GM12873 (cell line): ENCODE measurements around the gene MLXIP.

Source experiments
- TF ChIP-seq, protein P1 (sequence below): IDR thresholded peaks from 2 replicates; pipeline ENCODE4 v1.5.1; 2012; ENCODE audit warnings: low read depth, mild to moderate bottlenecking, moderate library complexity, low read length, control low read depth; ENCODE audit not compliant: insufficient read depth; ENCODE audit errors: missing control alignments

Gene MLXIP

DNA sequence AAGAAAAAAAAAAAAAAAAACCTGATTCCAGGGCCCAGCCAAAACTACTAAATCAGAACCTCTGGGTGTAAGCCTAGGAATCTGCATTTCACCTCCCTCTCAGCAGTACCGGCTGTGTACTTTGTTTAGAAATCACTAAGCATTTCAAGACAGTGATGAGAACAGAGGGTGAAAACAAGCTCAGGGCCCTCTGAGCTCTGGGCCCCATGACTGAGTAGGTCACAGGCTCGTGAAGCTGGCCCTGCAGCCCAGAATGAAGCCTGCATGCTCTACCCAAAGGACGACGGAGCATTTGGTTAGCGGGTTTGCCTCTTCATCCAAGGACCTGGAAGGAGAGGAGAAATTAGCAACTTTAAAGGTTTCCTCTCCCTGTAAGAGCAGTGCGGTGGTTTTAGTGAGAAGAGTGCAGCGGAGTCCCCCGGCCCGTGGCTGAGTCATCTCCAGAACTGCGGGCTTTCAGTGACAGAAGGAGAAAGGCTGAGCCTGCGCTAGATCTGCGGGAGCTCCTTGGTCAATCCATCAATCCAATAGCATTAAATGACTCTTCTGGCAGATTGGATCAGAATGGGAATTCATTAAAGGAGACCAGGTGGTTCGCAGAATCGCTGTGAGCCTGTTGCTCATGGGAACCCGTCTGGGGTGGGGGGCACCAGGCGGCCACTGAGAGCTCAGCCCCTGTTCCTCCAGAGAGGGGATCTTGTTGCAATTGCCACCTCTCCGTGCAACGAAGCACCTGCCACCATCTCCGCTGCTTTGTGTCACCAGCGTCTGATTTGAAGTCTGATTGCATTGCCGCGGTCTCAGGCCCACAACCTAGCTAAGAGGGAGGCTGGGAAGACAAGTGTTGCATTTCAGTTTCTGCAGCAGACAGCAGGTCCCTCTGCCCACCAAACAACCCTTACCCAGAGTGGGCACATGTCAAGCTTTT, 88.1 kb downstream of the MLXIP start:
- TF ChIP-seq, protein P1, sequence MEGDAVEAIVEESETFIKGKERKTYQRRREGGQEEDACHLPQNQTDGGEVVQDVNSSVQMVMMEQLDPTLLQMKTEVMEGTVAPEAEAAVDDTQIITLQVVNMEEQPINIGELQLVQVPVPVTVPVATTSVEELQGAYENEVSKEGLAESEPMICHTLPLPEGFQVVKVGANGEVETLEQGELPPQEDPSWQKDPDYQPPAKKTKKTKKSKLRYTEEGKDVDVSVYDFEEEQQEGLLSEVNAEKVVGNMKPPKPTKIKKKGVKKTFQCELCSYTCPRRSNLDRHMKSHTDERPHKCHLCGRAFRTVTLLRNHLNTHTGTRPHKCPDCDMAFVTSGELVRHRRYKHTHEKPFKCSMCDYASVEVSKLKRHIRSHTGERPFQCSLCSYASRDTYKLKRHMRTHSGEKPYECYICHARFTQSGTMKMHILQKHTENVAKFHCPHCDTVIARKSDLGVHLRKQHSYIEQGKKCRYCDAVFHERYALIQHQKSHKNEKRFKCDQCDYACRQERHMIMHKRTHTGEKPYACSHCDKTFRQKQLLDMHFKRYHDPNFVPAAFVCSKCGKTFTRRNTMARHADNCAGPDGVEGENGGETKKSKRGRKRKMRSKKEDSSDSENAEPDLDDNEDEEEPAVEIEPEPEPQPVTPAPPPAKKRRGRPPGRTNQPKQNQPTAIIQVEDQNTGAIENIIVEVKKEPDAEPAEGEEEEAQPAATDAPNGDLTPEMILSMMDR, result no peak

GRCh38 chr12:122167356-122167925, 88.9 kb downstream of the MLXIP start:
- TF ChIP-seq, protein P1, result no peak

DNA sequence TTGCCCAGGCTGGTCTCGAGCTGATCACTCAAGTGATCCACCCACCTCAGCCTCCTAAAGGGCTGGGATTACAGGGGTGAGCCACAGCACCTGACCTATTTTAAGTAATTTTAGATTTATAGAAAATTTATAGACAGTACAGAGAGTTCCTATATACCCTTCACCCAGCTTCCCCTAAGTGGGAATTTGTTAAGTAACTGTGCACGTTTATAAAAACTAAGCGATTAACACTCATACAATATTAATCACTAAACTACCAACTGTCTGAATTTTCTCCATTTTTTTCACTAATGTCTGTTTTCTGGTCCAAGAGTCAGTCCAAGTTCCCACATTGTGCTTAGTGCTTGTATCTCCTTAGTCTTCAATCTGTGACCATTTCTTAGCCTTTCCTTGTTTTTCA, 89.9 kb downstream of the MLXIP start:
- TF ChIP-seq, protein P1, result no peak

GRCh38 chr12:122171399-122171798, 92.8 kb downstream of the MLXIP start:
- TF ChIP-seq, protein P1, result no peak

- TF ChIP-seq, protein P1, result no peak
Observed at GRCh38 chr12:122172262-122172939, 93.8 kb downstream of the MLXIP start.

DNA sequence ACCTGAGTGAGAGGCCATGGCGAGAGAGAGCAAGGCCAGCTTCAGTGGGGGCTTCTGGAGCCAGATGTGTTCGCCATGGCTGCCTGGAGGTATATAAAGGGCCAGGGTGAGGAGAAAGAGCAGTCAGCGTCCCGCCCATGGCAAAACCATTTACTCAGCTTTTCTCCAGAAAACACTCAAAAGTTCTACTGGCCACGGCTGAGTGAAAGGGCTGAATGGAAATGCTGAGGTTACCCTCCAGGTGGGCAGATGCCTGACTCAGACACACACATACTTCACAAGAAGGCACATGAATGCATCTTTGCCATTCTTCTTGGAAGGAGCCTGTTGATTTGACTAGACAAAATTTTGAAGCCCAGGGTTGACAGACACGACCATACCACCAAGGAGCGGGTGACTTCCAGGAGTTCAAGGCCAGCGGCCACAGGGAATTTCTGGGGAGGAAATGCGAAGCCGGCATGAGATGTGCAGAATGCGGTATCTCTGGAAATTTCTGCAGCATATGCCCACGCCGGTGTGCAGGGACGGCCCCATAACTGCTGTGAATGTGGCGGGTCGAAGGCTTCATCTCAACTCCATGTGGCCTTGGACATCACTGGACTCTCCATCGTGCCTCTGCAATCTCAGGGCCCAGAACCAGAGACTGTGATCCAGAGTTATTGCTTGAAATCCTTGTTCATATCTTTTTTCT, 95.7 kb downstream of the MLXIP start, which contains the start of gene IL31:
Gene IL31 (minus strand): TSS at position 67 of the 691 bp plus-strand sequence. CDS start 49 bp downstream, at position 18.
- TF ChIP-seq, protein P1, result no peak
